ENCODE data around the gene FRMD3. TPM values are rescaled to one million over a fixed set of nuclear protein-coding genes. Genes with fewer than 3 reads are reported as not detected.

FRMD3 gene
- total RNA-seq, 4 donors from 2014 or later, result 10.4 to 19.6 (median 16.4) TPM

- TF ChIP-seq, protein P1, sequence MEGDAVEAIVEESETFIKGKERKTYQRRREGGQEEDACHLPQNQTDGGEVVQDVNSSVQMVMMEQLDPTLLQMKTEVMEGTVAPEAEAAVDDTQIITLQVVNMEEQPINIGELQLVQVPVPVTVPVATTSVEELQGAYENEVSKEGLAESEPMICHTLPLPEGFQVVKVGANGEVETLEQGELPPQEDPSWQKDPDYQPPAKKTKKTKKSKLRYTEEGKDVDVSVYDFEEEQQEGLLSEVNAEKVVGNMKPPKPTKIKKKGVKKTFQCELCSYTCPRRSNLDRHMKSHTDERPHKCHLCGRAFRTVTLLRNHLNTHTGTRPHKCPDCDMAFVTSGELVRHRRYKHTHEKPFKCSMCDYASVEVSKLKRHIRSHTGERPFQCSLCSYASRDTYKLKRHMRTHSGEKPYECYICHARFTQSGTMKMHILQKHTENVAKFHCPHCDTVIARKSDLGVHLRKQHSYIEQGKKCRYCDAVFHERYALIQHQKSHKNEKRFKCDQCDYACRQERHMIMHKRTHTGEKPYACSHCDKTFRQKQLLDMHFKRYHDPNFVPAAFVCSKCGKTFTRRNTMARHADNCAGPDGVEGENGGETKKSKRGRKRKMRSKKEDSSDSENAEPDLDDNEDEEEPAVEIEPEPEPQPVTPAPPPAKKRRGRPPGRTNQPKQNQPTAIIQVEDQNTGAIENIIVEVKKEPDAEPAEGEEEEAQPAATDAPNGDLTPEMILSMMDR (IDR thresholded peaks at IDR 0.05; ENCODE audit: low read depth), result no peak
These were observed 340.6 kb downstream of the FRMD3 start for GRCh38 chr9:83197591-83197990.

- TF ChIP-seq, protein P1 (IDR thresholded peaks at IDR 0.05; ENCODE audit: low read depth), result no peak
These were observed 341.3 kb downstream of the FRMD3 start for GRCh38 chr9:83196946-83197345.

Small RNA genes lying within 50 kb of the gene (small RNA-seq; reads per million reads assigned to genes)
- not detected for gene AL137847.3
- not detected for gene RN7SKP242
- gene RNU4-29P, result not detected

Other genes with a start within 250 kb of the FRMD3 start
- gene IDNK, start 84.7 kb upstream of the FRMD3 start, total RNA-seq, result 10 to 100 TPM in 1 of 4 donors, 1 to 10 TPM in 3; 1.3 to 23.6 (median 9.1) TPM
- 100 to 1,000 TPM; 106 to 138 (median 126) TPM for gene UBQLN1, start 169.6 kb upstream of the FRMD3 start, total RNA-seq